HG02642 (cell line): ENCODE data around the gene KLHL6.

Experiments used
- ATAC-seq: cut with Tn5 transposase; IDR thresholded peaks from one replicate; pipeline ENCODE4 v1.9.1; 2021; ENCODE audit warnings: mild to moderate bottlenecking; ENCODE audit not compliant: unreplicated experiment, poor library complexity

Gene KLHL6, protein sequence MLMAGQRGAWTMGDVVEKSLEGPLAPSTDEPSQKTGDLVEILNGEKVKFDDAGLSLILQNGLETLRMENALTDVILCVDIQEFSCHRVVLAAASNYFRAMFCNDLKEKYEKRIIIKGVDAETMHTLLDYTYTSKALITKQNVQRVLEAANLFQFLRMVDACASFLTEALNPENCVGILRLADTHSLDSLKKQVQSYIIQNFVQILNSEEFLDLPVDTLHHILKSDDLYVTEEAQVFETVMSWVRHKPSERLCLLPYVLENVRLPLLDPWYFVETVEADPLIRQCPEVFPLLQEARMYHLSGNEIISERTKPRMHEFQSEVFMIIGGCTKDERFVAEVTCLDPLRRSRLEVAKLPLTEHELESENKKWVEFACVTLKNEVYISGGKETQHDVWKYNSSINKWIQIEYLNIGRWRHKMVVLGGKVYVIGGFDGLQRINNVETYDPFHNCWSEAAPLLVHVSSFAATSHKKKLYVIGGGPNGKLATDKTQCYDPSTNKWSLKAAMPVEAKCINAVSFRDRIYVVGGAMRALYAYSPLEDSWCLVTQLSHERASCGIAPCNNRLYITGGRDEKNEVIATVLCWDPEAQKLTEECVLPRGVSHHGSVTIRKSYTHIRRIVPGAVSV

DNA sequence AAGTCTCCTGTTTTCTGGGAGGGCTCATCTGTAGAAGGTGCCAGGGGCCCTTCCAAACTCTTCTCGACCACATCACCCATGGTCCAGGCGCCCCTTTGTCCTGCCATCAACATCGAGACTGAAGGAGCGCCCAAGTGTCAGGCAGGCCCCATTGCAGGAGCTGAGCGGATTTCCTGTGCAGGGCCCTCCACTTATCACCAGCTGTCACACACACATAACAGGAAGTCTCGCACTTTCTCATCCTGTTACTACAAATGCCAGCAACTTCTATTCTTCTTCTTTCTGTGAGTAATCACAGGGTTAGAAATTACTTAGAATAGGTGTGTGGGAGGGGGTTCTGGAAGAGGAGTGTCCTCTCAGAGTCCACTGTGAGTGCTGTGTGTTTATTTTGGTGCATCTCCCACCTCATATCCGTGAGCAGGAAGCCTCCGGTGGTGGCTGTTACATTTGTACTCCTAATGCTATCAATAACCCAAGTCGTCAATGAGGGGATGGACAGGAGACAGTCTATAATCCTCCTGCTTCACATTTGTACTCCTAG, at the start of gene KLHL6:
KLHL6 (minus strand) TSS at position 166 of the 541 bp plus-strand sequence; CDS start at position 113, 53 bp downstream.
- peak; percentile 91 for ATAC-seq

DNA sequence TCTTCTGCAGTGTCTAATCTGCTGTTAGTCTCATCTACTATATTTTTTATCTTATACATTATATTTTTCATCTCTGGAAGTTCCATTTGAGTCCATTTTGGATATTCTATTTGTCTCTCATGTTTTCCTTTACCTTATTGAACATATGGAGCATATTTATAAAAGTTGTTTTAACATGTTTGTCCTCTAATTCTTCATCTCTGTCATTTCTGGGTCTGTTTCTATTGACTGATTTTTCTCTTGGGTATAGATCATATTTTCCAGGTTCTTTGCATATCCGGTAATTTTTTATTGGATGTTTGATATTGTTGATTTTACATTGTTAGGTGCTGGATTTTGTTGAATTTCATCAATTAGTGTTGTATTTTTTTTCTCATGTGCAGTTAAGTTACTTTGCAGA, 42.5 kb upstream of the KLHL6 start:
- no peak for ATAC-seq

DNA sequence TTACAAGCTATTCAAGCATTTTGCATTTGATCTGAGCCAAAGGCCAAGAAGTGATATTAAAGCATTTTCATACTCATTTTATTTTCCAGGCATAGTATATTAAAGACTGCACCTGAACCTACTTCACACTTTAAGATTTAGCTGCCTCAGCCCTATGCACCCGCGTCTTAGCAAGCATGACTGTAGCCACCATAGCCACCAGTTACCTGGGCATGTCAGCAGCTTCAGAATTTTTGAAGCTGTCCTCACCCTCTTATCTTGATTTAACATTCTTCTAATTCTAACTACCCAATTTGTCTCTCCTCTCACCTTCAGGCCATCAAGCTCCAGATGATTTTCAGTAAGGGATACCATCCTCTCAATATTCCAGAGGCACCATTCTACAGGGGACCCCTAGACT, 39.1 kb upstream of the KLHL6 start:
- no peak for ATAC-seq

DNA sequence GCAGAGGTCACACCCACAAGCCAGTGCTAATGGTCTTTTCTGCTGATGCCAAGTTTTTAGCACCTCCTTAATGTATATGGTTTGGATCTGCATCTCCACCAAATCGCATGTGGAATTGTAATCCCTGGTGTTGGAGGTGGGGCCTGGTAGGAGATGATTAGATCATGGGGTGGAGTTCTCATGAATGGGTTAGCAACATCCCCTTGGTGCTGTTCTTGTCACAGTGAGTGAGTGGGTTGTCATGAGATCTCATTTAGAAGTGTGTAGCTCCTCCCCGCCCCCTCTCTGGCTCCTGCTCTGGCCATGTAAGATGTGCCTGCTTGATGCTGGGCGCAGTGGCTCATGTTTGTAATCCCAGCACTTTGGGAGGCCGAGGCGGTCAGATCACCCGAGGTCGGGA, 37.3 kb upstream of the KLHL6 start:
- no peak for ATAC-seq

DNA sequence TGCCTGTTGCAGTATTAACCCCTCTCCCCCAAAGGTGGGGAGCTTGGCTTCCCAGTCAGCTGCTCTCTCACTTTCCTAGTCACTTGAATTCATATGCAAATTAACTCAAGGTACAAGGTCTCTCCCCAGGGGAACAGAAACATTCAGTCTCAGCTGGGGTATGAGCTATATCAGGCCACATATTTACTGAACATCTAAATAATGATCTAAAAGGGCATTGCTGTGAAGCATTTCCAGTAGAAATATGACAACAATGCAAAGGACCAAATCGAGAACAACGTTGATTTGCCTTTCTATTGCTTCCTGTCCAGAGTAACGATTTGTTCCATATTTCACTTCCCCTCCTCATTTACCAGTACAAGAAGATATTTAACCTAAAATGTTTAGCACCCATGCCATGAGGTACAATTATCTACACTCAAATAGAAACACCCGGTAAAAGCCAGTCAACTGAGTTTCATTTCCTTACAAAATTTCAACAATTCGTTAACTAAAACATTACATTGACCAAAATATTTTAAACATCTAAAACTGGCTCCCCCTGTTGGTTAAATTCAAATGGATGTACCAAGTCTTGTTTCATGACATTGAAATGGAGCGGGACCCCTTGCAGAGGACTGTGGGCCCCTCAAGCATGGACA, 36.5 kb upstream of the KLHL6 start:
- ATAC-seq = peak; percentile 90

DNA sequence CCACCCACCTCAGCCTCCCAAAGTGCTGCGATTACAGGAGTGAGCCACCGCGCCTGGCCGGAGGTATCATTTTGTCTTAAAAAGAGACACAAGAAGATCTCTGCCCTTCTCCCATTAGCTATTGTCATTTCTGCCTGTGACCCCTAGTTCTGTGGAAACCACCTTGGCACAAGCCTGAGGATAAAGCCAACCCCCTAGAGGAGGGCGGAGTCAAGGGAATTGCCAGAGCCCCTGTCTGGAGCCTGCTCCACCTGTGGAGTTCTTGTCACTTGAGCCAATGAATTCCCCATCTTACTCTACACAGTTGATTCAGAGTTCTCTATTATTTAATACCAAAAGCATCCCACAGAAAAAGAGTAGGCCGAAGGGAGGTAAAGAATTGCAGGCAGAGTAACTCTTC, 34.9 kb upstream of the KLHL6 start:
- no peak for ATAC-seq

DNA sequence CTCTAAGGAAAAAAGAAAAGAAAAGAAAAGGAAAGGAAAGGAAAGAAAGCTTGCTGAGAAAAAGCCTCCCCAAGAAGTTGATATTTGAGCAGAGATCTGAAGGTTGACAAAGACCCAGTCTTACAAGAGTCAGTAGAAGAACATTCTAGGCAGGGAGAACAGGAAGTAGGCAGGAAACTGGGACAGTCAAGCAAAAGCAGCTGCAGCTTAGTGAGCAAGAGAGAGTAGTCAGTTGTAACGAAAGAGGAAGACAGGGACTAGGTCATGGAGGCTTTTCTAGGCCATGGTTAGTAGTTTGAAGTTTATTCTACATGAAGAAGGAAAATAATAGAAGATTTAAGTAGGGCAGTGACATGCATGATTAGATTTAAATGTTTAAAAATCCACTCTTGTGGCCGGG, 31.8 kb upstream of the KLHL6 start:
- ATAC-seq = no peak

DNA sequence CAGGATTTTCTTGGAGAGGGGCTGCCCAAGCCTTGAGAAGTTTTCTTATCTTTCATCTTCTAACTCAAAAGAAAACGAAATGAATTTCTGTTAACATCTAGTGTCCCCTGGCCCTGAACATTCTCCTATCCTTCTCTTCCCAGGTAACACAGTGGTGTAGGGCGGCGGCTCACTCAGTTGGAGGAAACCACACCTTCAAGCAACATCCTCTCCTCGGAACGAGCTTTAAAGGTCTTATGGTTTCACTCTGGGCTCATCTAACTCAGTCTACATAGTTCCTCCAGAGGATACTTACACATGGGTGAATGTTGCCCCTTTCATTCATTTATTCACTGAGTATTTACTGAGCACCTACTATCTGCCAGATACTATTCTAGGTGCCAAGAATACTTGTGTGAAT, 31.0 kb upstream of the KLHL6 start:
- no peak for ATAC-seq

DNA sequence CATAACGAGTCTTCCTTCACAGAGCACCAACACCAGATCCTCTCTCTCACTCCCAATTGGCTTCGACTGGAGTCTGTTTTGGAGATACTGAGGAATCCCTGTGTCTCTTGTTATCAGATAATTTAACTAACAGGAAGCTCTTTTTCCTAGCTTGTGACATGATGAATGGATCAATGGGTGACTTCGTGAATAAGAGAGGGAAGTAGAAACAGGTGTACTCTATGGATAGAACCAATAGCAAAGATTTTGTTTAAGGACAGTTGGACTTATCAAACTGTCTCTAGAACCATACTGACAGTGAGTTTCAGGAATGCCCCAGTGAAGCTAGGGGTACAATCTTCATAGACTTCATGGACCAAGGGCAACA, 29.4 kb upstream of the KLHL6 start:
- no peak for ATAC-seq

DNA sequence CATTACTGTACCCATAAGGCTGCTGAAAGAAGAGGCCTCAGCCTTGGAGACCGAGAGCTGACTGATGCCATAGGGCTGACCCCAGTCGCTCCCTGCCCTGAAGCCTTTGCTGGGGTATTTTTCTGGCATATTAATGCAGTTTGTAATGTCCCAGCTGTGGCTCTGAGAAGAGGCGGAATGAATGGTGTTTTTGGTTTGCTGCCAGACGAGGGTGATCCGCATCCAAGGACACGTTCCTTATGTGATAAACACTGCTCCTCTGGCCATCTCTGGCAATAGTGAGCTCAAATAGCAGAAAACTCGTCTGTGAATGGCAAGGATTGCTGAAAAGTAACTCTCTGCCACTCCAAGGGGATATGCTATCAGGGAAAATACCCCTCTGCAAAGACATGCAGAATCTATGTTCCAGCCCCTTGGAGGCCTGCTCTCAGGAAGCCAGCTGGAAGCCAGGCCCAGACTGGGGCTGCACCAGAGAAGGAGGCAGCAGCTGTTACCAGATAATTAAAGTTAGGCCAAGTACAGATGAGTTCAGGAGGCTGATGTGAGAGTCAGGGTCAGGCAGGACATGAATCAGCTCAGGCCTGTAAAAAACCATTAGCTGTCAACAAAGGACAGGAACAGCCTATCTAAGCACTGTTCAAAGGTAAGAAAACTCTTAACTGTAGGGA, 28.9 kb upstream of the KLHL6 start:
- no peak for ATAC-seq

DNA sequence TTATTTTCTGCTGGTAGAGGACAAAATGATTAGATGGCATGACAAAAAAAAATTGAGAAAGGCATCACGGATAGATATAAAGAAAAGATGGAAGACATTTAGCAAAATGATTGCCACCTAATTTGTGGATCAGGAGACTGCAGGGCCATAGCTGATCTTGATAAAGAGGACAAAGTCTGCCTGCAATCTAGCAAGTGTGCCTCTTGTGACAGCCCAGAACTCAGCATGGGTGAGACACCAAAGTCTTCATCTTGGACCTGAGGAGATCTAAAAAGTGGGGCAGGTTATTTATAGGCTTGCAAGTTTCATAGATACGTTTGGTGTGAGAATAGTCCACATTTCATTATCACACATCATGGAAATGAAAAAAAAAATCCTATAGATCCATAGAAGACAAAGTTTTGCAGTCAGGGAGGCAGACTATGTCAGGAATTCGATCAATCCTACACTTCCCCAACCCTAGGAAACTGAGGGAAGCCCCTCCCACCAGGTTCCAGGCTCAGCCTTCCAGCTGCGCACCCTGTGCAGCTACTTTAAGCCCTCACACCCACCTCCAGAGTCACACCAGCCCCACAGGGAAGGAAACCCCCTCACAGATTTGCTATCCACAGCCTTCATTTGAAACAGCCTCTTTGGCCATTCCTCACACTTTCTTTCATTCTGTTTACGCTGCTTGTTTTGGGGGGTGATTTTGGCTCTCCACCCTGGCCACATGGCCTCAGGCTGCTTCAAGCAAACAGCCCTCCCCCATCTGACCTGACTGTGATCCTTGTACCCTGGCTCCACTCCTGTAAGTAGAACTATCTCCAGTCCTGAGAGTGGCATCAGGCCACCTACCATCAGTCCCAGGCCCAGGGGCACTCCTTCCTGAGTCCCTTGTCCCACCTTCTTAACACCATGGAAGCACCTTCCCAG, 28.1 kb upstream of the KLHL6 start:
- no peak for ATAC-seq

DNA sequence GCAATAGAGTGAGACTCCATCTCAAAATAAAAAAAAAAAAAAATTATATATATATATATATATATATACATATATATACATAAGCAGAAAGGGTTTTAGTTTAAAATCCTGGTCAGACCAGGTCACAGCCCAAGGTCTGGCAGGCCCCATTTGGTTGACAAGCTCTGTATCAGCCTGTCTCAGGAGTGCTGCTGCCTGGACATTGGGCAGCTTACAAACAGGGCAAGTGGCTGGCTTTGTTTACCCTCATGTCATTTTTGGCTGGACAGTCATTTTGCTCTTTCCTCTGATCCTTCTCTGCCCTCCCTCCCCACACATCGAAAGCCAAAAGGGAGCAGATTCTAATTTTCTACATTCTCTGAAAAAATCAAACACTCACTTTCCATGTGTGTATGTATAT, 26.7 kb upstream of the KLHL6 start:
- no peak for ATAC-seq

DNA sequence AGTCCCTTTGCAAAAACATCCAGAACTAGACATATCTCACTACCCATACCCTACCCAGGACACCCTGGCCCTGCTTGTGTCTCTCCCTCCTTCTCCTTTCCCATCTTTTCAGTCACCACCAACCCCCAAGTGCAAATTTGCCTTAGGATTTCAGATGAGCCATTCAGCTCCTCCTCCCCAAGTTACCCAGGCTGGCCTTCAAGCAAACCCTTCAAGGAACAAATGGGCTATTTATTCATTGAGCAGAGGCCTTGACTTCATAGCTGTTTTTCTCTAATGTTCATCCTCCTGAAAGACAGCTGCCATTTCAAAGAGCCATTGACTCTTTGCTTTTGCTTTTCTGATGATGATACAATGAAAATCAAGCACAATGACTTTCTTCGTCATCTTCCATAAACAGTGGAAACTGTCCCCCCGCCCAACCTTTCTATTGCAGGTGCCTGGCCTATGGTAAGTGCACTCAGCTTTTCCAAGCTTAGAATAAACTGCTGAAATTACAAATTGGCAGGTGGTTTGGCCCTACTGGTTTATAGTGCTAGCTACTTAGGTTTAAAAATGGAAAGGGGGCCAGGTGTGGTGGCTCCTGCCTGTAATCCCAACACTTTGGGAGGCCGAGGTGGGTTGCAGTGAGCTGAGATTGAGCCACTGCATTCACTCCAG, 26.1 kb upstream of the KLHL6 start:
- no peak for ATAC-seq

DNA sequence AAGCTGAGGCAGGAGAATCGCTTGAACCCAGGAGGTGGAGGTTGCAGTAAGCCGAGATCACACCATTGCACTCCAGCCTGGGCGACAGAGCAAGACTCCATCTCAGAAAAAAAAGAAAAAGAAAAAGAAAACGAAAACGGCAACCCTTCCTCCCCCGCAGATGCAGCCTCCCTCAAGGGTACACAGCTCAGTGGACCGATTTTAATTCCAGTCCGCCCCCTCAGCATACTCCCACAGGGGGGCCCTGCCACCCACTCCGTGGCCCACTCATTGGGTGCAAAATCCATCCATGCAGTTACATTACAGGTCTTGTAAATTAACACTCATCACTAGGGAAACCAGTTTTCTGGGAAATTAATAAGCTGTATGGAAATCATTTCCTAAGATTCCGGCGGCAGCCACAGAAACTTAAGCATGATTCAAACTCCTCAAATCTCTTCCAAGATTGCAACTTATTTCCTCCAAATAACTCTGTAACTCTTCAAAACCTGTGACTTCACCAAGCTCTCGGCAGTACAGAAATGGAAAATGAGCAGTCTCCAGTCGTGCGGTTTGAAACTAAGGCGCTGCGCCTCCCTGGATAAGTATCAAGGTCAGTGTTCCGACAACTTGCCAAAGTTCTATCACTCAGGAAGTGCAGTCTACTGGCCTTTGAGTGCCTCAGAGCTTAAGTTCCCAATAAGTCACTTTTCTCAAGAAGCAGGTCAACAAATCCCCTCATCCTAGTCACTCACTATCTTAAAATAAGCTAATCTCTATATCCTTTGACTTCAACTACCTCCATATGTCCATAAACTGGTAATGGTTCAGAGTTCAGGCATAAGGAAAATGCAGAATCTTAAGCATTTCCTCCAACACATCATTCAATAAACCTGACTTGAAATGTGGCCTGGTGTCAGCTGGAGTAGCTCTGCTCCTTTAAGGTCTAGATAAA, 24.7 kb upstream of the KLHL6 start:
- no peak for ATAC-seq

DNA sequence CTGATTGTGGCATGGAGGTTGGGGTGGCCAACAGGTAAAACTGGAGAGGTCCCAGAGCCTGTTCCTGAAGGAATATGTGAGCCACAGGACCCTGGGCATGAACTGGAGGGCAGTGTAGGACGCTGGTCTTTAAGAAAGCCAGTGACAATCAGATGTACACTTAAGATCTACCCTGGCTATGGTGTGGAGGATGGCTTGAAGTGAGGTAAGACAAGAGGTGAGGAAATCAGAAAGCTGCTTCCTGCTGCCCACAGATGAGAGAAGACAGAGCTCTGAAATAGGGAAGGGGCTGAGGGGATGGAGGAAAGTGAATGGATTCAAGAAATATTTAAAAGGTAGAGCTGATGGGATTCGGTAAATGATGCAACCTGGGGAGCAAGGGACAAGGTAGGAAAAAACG, 22.7 kb upstream of the KLHL6 start:
- no peak for ATAC-seq

DNA sequence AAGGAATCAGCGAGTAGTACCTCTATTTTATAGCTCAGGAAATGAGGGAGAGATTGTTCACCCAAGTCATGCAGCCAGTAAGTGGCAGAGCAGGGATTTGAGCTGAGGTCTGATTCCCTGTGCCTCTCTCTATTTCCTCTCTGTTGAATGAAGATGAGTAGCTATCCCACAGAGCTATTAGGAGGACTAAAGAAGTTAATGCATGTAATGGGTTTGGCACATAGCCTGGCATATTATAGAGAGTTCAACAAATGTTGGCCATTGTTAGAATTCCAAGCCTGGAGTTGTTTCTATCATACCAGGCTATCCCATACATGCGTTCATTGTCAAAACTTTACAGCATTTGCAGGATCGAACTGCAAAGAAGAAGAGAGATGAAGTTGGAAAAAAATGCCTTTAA, 21.8 kb upstream of the KLHL6 start:
- ATAC-seq = no peak

DNA sequence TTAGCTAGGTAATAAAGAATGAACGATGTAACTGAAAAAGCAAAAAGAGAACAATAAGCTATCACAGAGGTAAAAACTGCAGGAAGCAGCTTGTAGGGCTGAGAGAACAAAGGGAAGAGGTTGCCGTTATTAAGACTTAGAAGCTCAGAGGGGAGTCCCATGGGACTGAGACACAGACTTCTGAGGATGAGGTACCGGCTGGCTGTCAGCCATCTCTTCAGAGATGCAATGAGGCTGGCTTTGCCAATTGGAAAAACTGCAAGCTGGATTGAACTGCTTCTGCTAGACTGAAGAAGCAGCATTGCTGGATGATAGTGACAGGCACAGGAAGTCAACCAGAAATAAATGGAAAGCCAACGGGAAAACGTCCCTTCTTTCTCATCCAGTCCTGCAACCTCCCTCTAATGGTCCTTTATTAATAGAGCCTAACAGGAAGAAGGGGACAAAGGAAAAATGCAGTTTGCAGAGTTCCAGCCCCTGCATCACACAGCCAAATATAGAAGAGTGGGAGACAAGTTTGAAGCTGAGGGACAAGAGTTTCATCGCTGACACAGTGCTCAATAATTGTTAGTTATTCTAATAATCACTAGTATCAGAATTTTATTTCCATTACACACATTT, 21.1 kb upstream of the KLHL6 start:
- ATAC-seq = no peak

DNA sequence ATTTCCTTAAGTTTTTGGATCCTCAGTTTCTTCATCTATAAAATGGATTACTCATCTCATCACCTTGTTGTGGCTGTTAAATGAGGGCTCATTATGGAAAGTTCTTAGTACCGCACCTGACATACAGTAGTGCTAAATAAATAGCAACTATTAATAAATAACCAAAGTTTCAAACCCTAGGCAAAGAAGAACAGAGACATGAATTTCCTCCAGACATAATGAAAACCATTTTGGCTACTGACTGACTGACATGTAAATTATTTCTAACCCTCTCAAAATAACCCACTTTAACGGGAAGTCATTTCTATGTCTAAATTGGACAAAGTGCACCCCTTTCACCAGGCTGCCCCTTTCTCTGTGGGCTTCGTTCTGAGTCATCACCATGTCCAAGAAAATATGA, 17.4 kb upstream of the KLHL6 start:
- ATAC-seq = peak; percentile 46
